ENCODE results near the gene FBXO42. TPM values are rescaled to one million over a fixed set of nuclear protein-coding genes. Genes with fewer than 3 reads are reported as not detected.

The FBXO42 gene
- total and polyA plus RNA-seq, 9 of the 15 experiments (the other 6 are each of a cell fraction or from before 2014, with no cell fraction given), result 7.2 to 24.8 (median 17.4) TPM

GRCh38 chr1:16342331-16343062 is 9.8 kb downstream of the FBXO42 start (continued):
- TF ChIP-seq, protein P1, sequence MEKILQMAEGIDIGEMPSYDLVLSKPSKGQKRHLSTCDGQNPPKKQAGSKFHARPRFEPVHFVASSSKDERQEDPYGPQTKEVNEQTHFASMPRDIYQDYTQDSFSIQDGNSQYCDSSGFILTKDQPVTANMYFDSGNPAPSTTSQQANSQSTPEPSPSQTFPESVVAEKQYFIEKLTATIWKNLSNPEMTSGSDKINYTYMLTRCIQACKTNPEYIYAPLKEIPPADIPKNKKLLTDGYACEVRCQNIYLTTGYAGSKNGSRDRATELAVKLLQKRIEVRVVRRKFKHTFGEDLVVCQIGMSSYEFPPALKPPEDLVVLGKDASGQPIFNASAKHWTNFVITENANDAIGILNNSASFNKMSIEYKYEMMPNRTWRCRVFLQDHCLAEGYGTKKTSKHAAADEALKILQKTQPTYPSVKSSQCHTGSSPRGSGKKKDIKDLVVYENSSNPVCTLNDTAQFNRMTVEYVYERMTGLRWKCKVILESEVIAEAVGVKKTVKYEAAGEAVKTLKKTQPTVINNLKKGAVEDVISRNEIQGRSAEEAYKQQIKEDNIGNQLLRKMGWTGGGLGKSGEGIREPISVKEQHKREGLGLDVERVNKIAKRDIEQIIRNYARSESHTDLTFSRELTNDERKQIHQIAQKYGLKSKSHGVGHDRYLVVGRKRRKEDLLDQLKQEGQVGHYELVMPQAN (IDR thresholded peaks at IDR 0.05; ENCODE audit: borderline replicate concordance), result no peak
- TF ChIP-seq PYGO2 (tag; IDR thresholded peaks at IDR 0.05) (no peak), POU5F1 (IDR thresholded peaks at IDR 0.05; ENCODE audit: borderline replicate concordance, low read depth, low read length, partially characterized antibody) (no peak), ETV6 (IDR thresholded peaks at IDR 0.05; ENCODE audit: borderline replicate concordance in 1 of 2, low read depth in 2 of 2, low read length in 1 of 2) (no peak), ETV6 (CRISPR knock-in tag; IDR thresholded peaks at IDR 0.05; ENCODE audit: borderline replicate concordance) (no peak), ZKSCAN1 (IDR thresholded peaks at IDR 0.05; ENCODE audit: low read depth, low read length) (peak; percentile 55; the same call in 1 of the 2 replicates), ZNF354B (CRISPR knock-in tag; IDR thresholded peaks at IDR 0.05) (no peak), ZNF212 (CRISPR knock-in tag; IDR thresholded peaks at IDR 0.05) (no peak), ZNF639 (CRISPR knock-in tag; conservative IDR thresholded peaks at IDR 0.05 in 1 of 2, IDR thresholded peaks at IDR 0.05 in 1 of 2) (no peak), SP2 (IDR thresholded peaks at IDR 0.05; ENCODE audit: extremely low read depth, low read depth, low read length, poor library complexity, severe bottlenecking) (no peak), USF1 (CRISPR knock-in tag; IDR thresholded peaks at IDR 0.05) (no peak), ZFP30 (CRISPR knock-in tag; IDR thresholded peaks at IDR 0.05; ENCODE audit: borderline replicate concordance) (no peak), IRF2 (CRISPR knock-in tag; IDR thresholded peaks at IDR 0.05) (no peak), HMG20A (CRISPR knock-in tag; conservative IDR thresholded peaks at IDR 0.05) (no peak), CBX3 (IDR thresholded peaks at IDR 0.05; ENCODE audit: borderline replicate concordance in 1 of 2, low read length in 2 of 2) (no peak), BMI1 (IDR thresholded peaks at IDR 0.05; ENCODE audit: low read length) (no peak)
- TF ChIP-seq, protein P2, sequence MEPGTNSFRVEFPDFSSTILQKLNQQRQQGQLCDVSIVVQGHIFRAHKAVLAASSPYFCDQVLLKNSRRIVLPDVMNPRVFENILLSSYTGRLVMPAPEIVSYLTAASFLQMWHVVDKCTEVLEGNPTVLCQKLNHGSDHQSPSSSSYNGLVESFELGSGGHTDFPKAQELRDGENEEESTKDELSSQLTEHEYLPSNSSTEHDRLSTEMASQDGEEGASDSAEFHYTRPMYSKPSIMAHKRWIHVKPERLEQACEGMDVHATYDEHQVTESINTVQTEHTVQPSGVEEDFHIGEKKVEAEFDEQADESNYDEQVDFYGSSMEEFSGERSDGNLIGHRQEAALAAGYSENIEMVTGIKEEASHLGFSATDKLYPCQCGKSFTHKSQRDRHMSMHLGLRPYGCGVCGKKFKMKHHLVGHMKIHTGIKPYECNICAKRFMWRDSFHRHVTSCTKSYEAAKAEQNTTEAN (CRISPR knock-in tag; IDR thresholded peaks at IDR 0.05), result no peak
- TF ChIP-seq, protein P3, sequence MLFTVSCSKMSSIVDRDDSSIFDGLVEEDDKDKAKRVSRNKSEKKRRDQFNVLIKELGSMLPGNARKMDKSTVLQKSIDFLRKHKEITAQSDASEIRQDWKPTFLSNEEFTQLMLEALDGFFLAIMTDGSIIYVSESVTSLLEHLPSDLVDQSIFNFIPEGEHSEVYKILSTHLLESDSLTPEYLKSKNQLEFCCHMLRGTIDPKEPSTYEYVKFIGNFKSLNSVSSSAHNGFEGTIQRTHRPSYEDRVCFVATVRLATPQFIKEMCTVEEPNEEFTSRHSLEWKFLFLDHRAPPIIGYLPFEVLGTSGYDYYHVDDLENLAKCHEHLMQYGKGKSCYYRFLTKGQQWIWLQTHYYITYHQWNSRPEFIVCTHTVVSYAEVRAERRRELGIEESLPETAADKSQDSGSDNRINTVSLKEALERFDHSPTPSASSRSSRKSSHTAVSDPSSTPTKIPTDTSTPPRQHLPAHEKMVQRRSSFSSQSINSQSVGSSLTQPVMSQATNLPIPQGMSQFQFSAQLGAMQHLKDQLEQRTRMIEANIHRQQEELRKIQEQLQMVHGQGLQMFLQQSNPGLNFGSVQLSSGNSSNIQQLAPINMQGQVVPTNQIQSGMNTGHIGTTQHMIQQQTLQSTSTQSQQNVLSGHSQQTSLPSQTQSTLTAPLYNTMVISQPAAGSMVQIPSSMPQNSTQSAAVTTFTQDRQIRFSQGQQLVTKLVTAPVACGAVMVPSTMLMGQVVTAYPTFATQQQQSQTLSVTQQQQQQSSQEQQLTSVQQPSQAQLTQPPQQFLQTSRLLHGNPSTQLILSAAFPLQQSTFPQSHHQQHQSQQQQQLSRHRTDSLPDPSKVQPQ (CRISPR knock-in tag; IDR thresholded peaks at IDR 0.05; ENCODE audit: borderline replicate concordance), result no peak

Data from K562 (cell line).